Hematopoietic multipotent progenitor cell (in vitro differentiated cells): ENCODE measurements around the gene YES1. TPM values are rescaled to one million over a fixed set of nuclear protein-coding genes. Genes with fewer than 3 reads are reported as not detected.

Source experiments
- small RNA-seq: library from RNA; depleted of rRNA; stranded (forward); fragments of <200 nt; gene quantifications from one replicate; pipeline ENCODE3, GENCODE V24; 2012
- total RNA-seq: library from RNA; depleted of rRNA; stranded (reverse); fragments of >200 nt; gene quantifications from one replicate; pipeline ENCODE4 v1.2.3, GENCODE V29; 2012

YES1 gene
- total RNA-seq, 1 donor: 23.2 TPM

Small RNA genes lying within 50 kb of the gene (small RNA-seq; reads per million reads assigned to genes)
- gene BOLA2P1: not detected
- not detected for gene RNU1-109P

Other genes with a start within 250 kb of the YES1 start
- not detected for gene CETN1, start 231.9 kb downstream of the YES1 start, total RNA-seq
- gene CLUL1, start 215.3 kb downstream of the YES1 start, total RNA-seq: 0.54 TPM
- 22.6 TPM for gene TYMS, start 154.6 kb downstream of the YES1 start, total RNA-seq
- gene ENOSF1, start 99.6 kb downstream of the YES1 start, total RNA-seq: 84.0 TPM
- 0.27 TPM for gene ADCYAP1, start 92.6 kb upstream of the YES1 start, total RNA-seq